ENCODE measurements around the gene CKB. TPM values are rescaled to one million over a fixed set of nuclear protein-coding genes. Genes with fewer than 3 reads are reported as not detected.

CKB gene
- total RNA-seq, 1 donor from 2014 or later = 661 TPM

GRCh38 chr14:103491691-103492090 lies 30.9 kb downstream of the CKB start:
- H3K4me1 ChIP-seq = peaks cover 26% of the 10 kb centered on the region
- no peak overlapping the region for H3K4me3 ChIP-seq
- no peak for DNase-seq
- intact Hi-C loops (cut with micrococcal nuclease) = no loop called here
- H3K36me3 ChIP-seq = peaks cover 87% of the 10 kb centered on the region
- no peaks in the 10 kb centered on the region for H3K9me3 ChIP-seq (replicated peaks)
- H3K27ac ChIP-seq (replicated peaks) = no peak overlapping the region
- TF ChIP-seq CTCF (IDR thresholded peaks at IDR 0.05; ENCODE audit: borderline replicate concordance) = no peak
- no peaks in the 10 kb centered on the region for H3K27me3 ChIP-seq (ENCODE audit: low read depth)

- H3K4me1 ChIP-seq = peaks cover 22% of the 10 kb centered on the region
- H3K27ac ChIP-seq (replicated peaks) = peak overlapping the region; percentile 18
- H3K9me3 ChIP-seq (replicated peaks) = no peaks in the 10 kb centered on the region
- intact Hi-C loops (cut with micrococcal nuclease) = no loop called here
- H3K4me3 ChIP-seq = no peak overlapping the region
- no peak for DNase-seq
- H3K27me3 ChIP-seq (ENCODE audit: low read depth) = no peaks in the 10 kb centered on the region
- peaks cover 83% of the 10 kb centered on the region for H3K36me3 ChIP-seq
- no peak for TF ChIP-seq CTCF (IDR thresholded peaks at IDR 0.05; ENCODE audit: borderline replicate concordance)
Observed at GRCh38 chr14:103489621-103490020, 33.0 kb downstream of the CKB start.

- Histone ChIP-seq H3K9me3 (replicated peaks) (no peaks in the 10 kb centered on the region), H3K36me3 (peaks cover 83% of the 10 kb centered on the region), H3K4me1 (peaks cover 27% of the 10 kb centered on the region), H3K27me3 (ENCODE audit: low read depth) (no peaks in the 10 kb centered on the region), H3K4me3 (no peak overlapping the region), H3K27ac (replicated peaks) (no peak overlapping the region)
- TF ChIP-seq CTCF (IDR thresholded peaks at IDR 0.05; ENCODE audit: borderline replicate concordance) = no peak
- DNase-seq = no peak
- intact Hi-C loops (cut with micrococcal nuclease) = no loop called here
Observed at GRCh38 chr14:103488960-103489359, 33.7 kb downstream of the CKB start.

- intact Hi-C loops (cut with micrococcal nuclease) = no loop called here
- Histone ChIP-seq H3K4me3 (no peak overlapping the region), H3K27me3 (ENCODE audit: low read depth) (no peaks in the 10 kb centered on the region), H3K36me3 (peaks cover 84% of the 10 kb centered on the region), H3K27ac (replicated peaks) (no peak overlapping the region), H3K9me3 (replicated peaks) (no peaks in the 10 kb centered on the region), H3K4me1 (peaks cover 27% of the 10 kb centered on the region)
- no peak for TF ChIP-seq CTCF (IDR thresholded peaks at IDR 0.05; ENCODE audit: borderline replicate concordance)
- no peak for DNase-seq
Observed at GRCh38 chr14:103488071-103488470, 34.6 kb downstream of the CKB start.

- Histone ChIP-seq H3K4me3 (no peak overlapping the region), H3K9me3 (replicated peaks) (no peaks in the 10 kb centered on the region), H3K27ac (replicated peaks) (peak overlapping the region; percentile 47), H3K27me3 (ENCODE audit: low read depth) (no peaks in the 10 kb centered on the region), H3K4me1 (peaks cover 27% of the 10 kb centered on the region), H3K36me3 (peaks cover 82% of the 10 kb centered on the region)
- TF ChIP-seq CTCF (IDR thresholded peaks at IDR 0.05; ENCODE audit: borderline replicate concordance) = no peak
- intact Hi-C loops (cut with micrococcal nuclease) = no loop called here
- DNase-seq = no peak
Observed at GRCh38 chr14:103485504-103485903, 37.1 kb downstream of the CKB start.

- Histone ChIP-seq H3K36me3 (peaks cover 83% of the 10 kb centered on the region), H3K9me3 (replicated peaks) (no peaks in the 10 kb centered on the region), H3K4me3 (no peak overlapping the region), H3K27ac (replicated peaks) (no peak overlapping the region), H3K27me3 (ENCODE audit: low read depth) (no peaks in the 10 kb centered on the region), H3K4me1 (peaks cover 19% of the 10 kb centered on the region)
- DNase-seq = no peak
- TF ChIP-seq CTCF (IDR thresholded peaks at IDR 0.05; ENCODE audit: borderline replicate concordance) = no peak
- intact Hi-C loops (cut with micrococcal nuclease) = no loop called here
Observed at GRCh38 chr14:103483600-103483999, 39.0 kb downstream of the CKB start.
